ENCODE measurements around the gene ACTR2.

ACTR2 gene

GRCh38 chr2:65276609-65277008, 49.0 kb downstream of the ACTR2 start:
- no peak for DNase-seq (ENCODE audit: low read depth)
- H3K4me3 ChIP-seq (ENCODE audit: low read depth, low read length), result no peak overlapping the region
- TF ChIP-seq CTCF (IDR thresholded peaks at IDR 0.05; ENCODE audit: low read depth, low read length, missing control alignments), result no peak
- in situ Hi-C loops (cut with HindIII; ENCODE audit: low sequenced_read_pairs), result loop anchor here (25.0 kb wide), 1 partner anchor 261 kb away; no protein-coding TSS in a partner anchor

GRCh38 chr2:65277118-65277517, 49.5 kb downstream of the ACTR2 start:
- no peak overlapping the region for H3K4me3 ChIP-seq (ENCODE audit: low read depth, low read length)
- no peak for TF ChIP-seq CTCF (IDR thresholded peaks at IDR 0.05; ENCODE audit: low read depth, low read length, missing control alignments)
- in situ Hi-C loops (cut with HindIII; ENCODE audit: low sequenced_read_pairs), result loop anchor here (25.0 kb wide), 1 partner anchor 260 kb away; no protein-coding TSS in a partner anchor
- DNase-seq (ENCODE audit: low read depth), result no peak

DNA sequence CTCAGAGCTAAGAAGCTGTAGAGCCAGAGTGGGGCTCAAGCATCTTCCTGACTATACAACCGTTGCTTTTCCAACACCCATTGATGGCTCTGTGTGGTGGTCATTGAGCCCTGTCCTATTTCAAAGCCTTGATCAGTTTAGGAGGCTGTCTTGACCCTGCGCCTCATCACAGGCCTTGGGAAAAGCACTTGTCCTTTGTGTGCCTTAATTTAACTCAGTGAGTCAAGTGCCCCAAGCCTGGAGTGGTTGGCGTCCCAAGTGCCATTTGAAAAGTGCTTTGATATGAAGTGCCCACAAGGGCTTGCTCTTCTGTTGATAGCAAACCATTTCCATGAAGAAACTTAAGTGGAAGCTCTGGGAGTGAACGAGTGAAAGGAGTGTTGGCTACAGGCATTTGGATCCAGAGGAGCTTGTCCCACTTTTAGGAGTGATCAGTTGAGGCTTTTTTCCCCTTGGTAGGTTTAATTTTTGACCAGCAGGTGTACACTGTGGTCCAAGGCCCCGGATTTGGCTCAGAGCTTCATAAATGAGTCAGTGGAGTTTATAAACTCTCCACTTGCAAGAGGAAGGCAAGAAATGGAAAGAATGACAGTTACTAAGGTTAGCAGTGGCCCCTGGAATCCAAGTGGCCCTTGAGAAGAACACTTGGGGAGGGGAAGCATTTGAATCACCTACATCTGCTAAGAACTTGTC, 50.3 kb downstream of the ACTR2 start:
- no peak for TF ChIP-seq CTCF (IDR thresholded peaks at IDR 0.05; ENCODE audit: low read depth, low read length, missing control alignments)
- in situ Hi-C loops (cut with HindIII; ENCODE audit: low sequenced_read_pairs), result loop anchor here (25.0 kb wide), 1 partner anchor 259 kb away; no protein-coding TSS in a partner anchor
- H3K4me3 ChIP-seq (ENCODE audit: low read depth, low read length), result no peak overlapping the region
- no peak for DNase-seq (ENCODE audit: low read depth)

- no peak for TF ChIP-seq CTCF (IDR thresholded peaks at IDR 0.05; ENCODE audit: low read depth, low read length, missing control alignments)
- in situ Hi-C loops (cut with HindIII; ENCODE audit: low sequenced_read_pairs), result loop anchor here (25.0 kb wide), 1 partner anchor 259 kb away; no protein-coding TSS in a partner anchor
- no peak overlapping the region for H3K4me3 ChIP-seq (ENCODE audit: low read depth, low read length)
- DNase-seq (ENCODE audit: low read depth), result no peak
These were observed 50.9 kb downstream of the ACTR2 start for GRCh38 chr2:65278531-65278981.

DNA sequence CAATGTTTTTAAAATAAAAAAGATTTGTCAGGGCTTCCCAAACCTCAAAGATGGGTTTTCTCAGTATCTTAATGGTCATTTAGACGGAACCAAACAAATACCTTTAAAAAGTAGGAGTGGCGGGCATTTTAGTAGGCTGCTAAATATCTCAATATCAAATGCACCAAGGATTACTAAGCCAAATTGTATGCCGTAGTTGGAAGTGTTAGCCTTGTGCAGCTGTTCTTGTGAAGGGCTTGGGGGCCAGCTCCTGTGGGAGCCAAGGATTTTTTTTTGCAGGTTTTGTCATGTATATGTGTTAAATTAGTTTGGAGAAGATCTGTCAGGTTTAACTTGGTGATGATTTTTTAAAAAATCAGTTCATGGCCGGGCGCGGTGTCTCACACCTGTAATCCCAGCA, 52.1 kb downstream of the ACTR2 start:
- no peak for TF ChIP-seq CTCF (IDR thresholded peaks at IDR 0.05; ENCODE audit: low read depth, low read length, missing control alignments)
- in situ Hi-C loops (cut with HindIII; ENCODE audit: low sequenced_read_pairs), result loop anchor here (25.0 kb wide), 1 partner anchor 258 kb away; no protein-coding TSS in a partner anchor
- no peak for DNase-seq (ENCODE audit: low read depth)
- no peak overlapping the region for H3K4me3 ChIP-seq (ENCODE audit: low read depth, low read length)

DNA sequence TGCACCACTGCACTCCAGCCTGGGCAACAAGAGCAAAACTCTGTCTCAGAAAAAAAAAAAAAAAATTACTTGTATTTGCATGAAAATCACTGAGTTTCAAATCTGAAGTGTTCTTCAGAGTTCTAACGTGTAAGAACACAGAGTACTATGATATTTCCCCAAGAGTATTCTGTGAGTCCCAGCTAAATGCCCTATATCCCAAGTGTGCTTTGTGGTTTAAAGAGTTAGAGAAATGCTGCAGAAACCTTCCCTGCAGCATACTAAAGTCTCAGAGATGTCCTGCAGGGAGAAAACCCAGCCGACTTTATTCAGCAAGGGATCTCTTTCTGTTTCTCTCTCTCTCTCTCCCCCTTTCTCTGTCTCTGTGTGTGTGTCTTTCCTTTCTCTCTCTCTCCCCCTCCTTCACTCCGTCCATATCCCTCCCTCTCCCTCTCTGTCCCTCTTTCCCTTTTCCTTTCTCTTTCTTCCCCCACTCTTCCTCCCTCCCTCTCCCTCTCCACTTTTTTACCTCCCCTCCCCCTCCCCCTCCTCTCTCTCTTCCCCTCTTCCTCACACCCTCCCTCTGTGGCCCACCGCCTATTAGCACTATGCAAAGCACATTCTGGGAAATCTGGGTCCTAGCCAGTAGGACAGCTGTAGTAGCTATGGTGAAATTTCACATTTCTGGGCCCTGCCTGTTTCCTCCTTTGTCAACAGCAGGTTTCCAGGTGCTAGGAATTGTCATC, 54.2 kb downstream of the ACTR2 start:
- no peak for TF ChIP-seq CTCF (IDR thresholded peaks at IDR 0.05; ENCODE audit: low read depth, low read length, missing control alignments)
- in situ Hi-C loops (cut with HindIII; ENCODE audit: low sequenced_read_pairs), result loop anchor here (25.0 kb wide), 1 partner anchor 256 kb away; no protein-coding TSS in a partner anchor
- H3K4me3 ChIP-seq (ENCODE audit: low read depth, low read length), result no peak overlapping the region
- DNase-seq (ENCODE audit: low read depth), result no peak

Measured in astrocyte of the cerebellum (primary cell).